ENCODE results near the gene ATOSB. TPM values are rescaled to one million over a fixed set of nuclear protein-coding genes. Genes with fewer than 3 reads are reported as not detected.

The ATOSB gene
- total RNA-seq, 2 donors from 2014 or later: 19.6 to 22.2 TPM

DNA sequence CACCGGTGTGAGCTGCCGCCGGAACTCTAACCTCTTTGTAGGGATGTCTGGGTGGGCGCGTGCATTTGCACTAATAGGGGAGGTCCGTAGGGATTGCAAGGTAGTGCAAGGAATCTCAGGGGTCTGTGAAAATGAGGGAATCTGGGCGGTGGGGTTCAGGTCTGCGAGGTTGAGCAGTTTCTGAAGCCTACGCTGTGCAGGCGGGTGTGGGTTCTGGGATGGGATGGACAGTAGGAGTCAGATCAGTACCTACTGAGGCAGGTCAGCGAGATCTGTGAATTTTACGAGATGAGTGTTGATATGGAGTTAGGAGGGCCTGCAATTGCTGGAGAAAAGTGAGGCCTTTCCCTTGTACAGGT lies 856 bp upstream of the ATOSB start:
- DNase-seq (ENCODE audit: low spot score): no peak
- Histone ChIP-seq H3K27me3 (no peaks in the 10 kb centered on the region), H3K27ac (peak overlapping the region; percentile 90 to 98), H3K36me3 (no peaks in the 10 kb centered on the region), H3K9me3 (no peaks in the 10 kb centered on the region), H3K4me3 (peak overlapping the region; percentile 62 to 65), H3K4me1 (peaks cover 0 to 51% of the 10 kb centered on the region in 2 donors)
- TF ChIP-seq, protein P1, sequence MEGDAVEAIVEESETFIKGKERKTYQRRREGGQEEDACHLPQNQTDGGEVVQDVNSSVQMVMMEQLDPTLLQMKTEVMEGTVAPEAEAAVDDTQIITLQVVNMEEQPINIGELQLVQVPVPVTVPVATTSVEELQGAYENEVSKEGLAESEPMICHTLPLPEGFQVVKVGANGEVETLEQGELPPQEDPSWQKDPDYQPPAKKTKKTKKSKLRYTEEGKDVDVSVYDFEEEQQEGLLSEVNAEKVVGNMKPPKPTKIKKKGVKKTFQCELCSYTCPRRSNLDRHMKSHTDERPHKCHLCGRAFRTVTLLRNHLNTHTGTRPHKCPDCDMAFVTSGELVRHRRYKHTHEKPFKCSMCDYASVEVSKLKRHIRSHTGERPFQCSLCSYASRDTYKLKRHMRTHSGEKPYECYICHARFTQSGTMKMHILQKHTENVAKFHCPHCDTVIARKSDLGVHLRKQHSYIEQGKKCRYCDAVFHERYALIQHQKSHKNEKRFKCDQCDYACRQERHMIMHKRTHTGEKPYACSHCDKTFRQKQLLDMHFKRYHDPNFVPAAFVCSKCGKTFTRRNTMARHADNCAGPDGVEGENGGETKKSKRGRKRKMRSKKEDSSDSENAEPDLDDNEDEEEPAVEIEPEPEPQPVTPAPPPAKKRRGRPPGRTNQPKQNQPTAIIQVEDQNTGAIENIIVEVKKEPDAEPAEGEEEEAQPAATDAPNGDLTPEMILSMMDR (IDR thresholded peaks at IDR 0.05): no peak

DNA sequence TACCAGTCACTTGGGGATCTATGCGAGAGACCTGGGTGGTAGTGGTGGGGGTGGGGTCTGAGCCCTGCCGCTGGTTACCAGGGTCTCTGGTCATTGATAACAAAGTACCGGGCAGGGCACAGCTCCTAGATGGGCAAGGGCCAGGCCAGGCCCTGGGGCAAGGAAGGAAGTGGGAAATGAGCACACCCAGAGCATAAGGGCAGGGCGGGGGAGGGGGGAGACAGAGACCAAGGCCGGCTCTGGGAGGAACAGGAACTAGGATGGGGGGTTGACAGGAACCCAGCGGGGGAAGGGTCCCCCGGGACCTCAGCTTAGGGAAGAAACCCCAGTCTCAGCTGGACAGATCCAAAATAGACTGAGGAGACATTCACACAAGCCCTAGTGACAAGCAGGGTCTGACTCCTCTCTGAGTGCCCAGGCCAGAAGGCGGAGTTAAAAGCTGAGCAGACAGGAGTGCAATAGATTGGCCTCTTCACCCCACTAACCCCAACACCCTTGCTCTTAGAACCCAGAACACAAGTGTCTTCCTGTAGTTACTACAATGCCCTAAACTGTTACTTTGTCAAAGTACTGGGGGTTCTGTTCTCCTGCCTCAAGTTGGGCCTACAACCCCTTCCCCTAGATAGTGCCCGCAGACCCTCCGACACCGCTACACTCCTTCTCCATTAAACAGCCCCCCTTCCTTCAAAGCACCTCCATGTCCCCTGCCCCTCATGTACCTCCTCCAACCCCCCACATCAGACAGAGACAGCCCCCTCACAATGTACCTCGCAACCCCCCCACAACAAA lies 628 bp downstream of the ATOSB start:
- TF ChIP-seq, protein P1 (IDR thresholded peaks at IDR 0.05): no peak

DNA sequence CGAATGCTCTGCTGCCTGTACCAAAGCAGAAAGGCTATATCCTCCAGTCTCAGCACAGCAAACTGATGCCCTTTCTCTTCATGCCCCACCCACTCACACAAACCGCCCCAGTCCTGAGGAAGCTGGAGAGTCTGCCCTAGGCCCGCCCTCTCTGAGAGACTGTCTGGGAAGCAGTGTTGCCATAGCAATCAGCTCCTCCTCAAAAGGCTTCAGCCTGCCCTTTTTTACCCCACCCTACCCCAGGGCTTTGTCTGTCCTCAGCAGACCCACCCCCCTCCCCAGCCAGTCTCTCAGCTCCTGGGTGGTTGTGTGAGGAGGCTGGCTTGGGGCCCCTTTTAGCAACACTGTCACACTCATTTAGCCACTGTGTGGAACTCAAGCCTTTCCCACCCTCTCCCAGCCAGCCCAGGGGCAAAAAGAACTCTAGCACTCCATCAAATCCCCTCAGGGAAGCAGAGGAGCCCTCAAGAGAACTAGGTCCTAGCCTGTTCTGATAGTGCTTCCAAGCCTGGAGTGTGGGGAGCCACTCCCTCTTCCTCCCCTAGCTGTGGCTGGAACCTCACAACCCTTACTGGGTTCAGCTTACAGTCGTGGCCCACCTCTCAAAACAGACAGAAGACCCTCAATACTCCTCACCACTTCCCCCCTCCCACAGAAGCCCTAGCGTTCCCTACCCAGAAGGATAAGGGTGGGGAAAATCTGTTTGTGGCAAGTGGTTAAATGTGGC lies 1.4 kb downstream of the ATOSB start:
- no peaks in the 10 kb centered on the region for H3K36me3 ChIP-seq
- H3K27ac ChIP-seq: peak overlapping the region; percentile 90 to 98
- H3K4me1 ChIP-seq: peaks cover 0 to 69% of the 10 kb centered on the region in 2 donors
- peak; percentile 95 for DNase-seq (ENCODE audit: low spot score)
- TF ChIP-seq, protein P1 (IDR thresholded peaks at IDR 0.05): no peak
- H3K4me3 ChIP-seq: peak overlapping the region; percentile 62 to 65
- no peaks in the 10 kb centered on the region for H3K9me3 ChIP-seq
- H3K27me3 ChIP-seq: no peaks in the 10 kb centered on the region

More for the DNA sequence above, 628 bp downstream of the ATOSB start:
- peak; percentile 80 for DNase-seq (ENCODE audit: low spot score)
- H3K27me3 ChIP-seq: no peaks in the 10 kb centered on the region
- no peaks in the 10 kb centered on the region for H3K9me3 ChIP-seq
- peaks cover 0 to 62% of the 10 kb centered on the region in 2 donors for H3K4me1 ChIP-seq
- peak overlapping the region; percentile 90 to 98 for H3K27ac ChIP-seq
- H3K36me3 ChIP-seq: no peaks in the 10 kb centered on the region
- peak overlapping the region; percentile 62 to 65 for H3K4me3 ChIP-seq

DNA sequence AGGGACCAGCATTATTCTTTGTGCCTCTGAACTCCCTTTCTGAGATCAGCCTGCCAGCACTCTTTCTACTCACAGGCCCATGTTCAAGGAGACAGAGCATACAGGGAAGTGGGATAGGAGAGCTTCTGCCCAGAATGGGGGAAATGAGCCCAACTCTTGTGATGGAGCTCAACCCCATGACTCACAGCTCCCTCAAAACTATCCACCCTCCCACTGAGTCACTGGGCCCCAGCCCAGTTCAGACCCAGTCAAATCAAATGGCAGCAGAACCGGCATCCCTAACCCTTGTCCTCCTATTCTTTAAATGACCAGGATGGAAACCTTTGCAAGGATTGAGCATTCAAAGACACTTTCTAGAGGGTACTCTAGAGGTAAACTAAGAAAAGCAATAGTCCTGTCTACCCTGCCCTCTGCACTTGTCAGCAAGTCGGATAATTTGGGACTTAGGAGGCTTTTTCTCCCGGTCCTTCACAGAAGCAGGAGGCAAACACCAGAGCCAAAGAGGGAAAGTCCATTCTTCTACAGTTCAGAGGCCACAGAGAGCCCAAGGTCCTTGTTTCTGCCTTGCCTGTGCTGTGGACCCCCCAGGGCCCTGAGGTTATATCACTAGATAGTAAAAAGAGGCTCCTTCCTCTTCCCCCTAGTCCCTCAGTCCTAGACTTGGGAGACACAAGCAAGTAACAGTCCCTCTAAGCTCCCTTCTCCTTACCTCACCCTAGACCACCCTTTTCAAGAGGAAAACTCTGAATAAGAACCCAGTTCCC lies 3.2 kb downstream of the ATOSB start:
- Histone ChIP-seq H3K4me1 (peaks cover 0 to 71% of the 10 kb centered on the region in 2 donors), H3K27me3 (no peaks in the 10 kb centered on the region), H3K9me3 (no peaks in the 10 kb centered on the region), H3K27ac (peak overlapping the region; percentile 90 to 98), H3K4me3 (no peak overlapping the region), H3K36me3 (peaks cover 12% of the 10 kb centered on the region)
- TF ChIP-seq, protein P1 (IDR thresholded peaks at IDR 0.05): no peak
- peak; percentile 81 for DNase-seq (ENCODE audit: low spot score)

DNA sequence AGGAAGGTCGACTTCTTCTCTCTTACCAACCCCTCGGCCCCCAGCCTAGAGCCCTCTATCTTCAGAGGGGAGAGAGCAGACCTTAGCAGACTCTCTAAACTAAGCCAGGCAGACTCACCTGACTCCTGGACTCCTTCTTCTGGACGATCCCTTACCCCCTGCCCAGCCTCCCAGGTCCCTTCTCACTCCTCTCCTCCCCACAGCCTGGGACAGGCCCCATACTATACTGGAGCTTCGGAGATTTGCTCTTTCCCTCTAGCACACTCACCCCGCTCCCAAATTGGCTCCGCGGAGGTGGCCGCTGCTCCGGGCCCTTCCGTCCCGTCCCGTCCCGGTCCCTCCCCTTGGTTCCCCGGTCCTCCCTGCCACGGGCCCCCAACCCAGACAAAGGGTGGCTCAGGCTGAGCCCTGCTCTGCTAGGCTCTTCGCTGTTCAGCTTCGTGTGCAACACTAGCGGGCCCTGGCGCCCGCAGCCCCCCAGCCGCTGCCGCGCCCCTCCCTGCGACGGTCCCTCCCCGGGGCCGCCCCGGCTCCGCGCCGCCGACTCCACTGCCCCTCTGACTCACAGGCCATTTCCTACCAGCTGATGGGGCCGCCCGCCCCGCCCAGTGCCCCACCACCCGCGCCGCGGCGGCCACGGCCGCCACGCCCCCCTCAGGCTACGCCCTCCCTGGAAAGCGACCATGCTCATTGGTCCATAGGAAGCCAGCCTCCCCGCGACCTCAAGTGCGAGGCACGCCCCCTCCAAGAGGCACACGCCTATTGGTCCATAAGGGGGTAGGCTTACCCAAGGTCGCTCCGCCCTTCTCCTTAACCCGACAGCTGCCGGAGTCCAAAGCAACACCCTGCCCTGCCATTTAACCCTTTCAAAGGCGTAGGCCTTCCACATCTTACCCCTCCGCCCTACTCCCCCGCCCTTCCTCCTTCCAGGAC lies 4.4 kb downstream of the ATOSB start:
- H3K27me3 ChIP-seq: no peaks in the 10 kb centered on the region
- peak overlapping the region; percentile 69 to 90 for H3K4me3 ChIP-seq
- no peaks in the 10 kb centered on the region for H3K9me3 ChIP-seq
- peak; percentile 99 for DNase-seq (ENCODE audit: low spot score)
- TF ChIP-seq, protein P1 (IDR thresholded peaks at IDR 0.05): no peak
- H3K27ac ChIP-seq: peak overlapping the region; percentile 90 to 98
- H3K4me1 ChIP-seq: peaks cover 0 to 60% of the 10 kb centered on the region in 2 donors
- H3K36me3 ChIP-seq: peaks cover 24% of the 10 kb centered on the region
